Measurements from ENCODE around the gene LIN7C.

The LIN7C gene

DNA sequence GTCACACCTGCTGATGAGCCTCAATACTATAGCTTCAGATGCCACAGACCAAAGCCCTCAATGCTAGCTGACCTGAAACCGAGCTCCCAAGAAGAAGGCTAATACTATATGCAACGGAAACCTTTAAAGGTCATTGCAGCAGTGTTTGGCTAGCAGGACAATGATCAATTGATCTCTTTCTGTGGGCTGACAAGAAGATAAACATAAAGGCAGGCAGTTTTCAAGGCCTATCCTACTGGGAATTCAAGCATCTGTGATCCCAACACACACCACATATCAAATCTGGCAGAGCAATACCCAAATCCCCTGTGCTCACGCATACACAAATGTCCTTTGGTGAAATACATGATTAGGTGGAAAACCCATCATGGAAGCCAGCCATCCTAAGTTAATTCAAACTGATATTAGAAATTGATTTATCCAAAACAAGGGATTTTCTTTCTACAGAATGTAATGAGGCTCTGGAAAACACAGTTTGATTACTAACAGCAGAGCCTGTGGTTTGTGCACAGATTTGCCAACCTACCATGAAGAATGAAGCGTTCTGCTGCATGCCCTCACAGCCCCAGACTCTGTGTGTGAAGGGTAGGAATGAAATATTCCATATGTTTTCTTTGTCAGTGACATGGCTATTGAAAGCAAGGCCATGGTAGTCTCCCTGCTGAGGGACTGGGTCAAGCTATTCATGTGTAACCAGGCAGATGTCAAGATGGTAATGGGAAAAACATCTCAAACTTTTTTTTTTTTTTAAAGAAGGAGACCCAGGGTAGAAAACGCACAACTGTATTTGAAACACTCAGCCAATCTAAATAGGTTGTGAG lies 46.2 kb downstream of the LIN7C start:
- TF ChIP-seq, protein P1, sequence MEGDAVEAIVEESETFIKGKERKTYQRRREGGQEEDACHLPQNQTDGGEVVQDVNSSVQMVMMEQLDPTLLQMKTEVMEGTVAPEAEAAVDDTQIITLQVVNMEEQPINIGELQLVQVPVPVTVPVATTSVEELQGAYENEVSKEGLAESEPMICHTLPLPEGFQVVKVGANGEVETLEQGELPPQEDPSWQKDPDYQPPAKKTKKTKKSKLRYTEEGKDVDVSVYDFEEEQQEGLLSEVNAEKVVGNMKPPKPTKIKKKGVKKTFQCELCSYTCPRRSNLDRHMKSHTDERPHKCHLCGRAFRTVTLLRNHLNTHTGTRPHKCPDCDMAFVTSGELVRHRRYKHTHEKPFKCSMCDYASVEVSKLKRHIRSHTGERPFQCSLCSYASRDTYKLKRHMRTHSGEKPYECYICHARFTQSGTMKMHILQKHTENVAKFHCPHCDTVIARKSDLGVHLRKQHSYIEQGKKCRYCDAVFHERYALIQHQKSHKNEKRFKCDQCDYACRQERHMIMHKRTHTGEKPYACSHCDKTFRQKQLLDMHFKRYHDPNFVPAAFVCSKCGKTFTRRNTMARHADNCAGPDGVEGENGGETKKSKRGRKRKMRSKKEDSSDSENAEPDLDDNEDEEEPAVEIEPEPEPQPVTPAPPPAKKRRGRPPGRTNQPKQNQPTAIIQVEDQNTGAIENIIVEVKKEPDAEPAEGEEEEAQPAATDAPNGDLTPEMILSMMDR (IDR thresholded peaks at IDR 0.05): no peak
- no peak for DNase-seq (ENCODE audit: low spot score)
- no peak overlapping the region for H3K4me3 ChIP-seq
- H3K27ac ChIP-seq: no peak overlapping the region

DNA sequence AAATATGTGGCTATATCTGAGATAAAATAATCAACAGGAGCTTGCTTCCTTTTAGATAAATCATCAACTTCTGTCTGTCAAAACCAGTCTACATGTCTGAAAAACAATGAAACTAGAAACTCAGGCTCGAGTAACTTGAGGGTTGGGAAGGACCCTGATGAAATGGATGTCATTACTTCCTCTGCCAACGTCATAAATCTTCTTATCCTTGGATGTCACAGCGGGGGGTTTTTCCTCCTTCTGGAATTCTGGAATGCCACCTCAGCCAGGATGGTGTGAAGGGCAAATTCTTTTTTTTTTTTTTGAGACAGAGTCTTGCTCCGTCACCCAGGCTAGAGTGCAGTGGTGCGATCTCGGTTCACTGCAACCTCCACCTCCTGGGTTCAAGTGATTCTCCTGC lies 47.4 kb downstream of the LIN7C start:
- Histone ChIP-seq H3K4me3 (no peak overlapping the region), H3K27ac (no peak overlapping the region)
- TF ChIP-seq, protein P1 (IDR thresholded peaks at IDR 0.05): no peak
- DNase-seq (ENCODE audit: low spot score): no peak

DNA sequence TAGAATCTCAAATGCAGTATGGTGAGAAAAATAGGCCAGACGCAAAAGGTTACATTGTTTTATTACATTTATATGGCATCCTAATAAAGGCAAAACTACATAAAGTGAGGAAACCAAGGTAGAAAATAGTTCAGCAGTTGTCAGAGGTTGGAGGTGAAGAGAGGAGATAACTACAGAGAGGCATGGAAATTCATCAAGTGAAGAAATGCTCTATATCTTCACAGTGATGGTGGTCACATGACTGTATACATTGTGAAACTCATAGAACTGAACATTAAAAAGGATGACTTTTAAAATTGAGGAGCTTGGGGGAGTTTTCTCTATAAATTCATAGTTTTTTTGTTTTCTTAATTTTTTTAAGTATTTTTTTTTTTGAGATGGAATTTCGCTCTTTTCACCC lies 48.4 kb downstream of the LIN7C start:
- TF ChIP-seq, protein P1 (IDR thresholded peaks at IDR 0.05): no peak
- no peak for DNase-seq (ENCODE audit: low spot score)
- Histone ChIP-seq H3K27ac (no peak overlapping the region), H3K4me3 (no peak overlapping the region)

DNA sequence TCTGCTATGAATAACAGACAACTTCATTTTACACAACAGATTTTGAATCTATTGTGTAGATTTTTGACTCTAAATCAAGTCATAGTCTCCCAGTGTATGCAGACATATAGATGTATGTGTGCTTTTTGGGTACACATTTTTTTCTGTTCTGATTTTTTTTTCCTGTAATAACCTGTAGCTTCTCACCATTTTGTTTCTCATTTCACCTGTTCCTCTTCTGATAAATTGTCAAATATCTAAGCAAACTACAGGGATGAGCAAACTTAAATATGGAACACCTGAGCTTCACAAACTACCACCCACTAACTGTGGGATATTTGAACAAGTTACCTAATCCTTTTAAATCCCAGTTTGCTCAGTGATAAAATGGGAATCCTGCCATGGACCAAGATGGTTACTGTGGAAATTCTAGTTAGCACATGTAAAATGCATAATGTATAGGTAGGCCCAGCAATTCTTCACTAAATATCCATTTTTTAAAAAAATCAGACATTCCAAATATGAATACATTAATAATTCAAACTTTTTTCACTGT lies 49.7 kb downstream of the LIN7C start:
- TF ChIP-seq, protein P1 (IDR thresholded peaks at IDR 0.05): no peak
- Histone ChIP-seq H3K27ac (no peak overlapping the region), H3K4me3 (no peak overlapping the region)
- no peak for DNase-seq (ENCODE audit: low spot score)

DNA sequence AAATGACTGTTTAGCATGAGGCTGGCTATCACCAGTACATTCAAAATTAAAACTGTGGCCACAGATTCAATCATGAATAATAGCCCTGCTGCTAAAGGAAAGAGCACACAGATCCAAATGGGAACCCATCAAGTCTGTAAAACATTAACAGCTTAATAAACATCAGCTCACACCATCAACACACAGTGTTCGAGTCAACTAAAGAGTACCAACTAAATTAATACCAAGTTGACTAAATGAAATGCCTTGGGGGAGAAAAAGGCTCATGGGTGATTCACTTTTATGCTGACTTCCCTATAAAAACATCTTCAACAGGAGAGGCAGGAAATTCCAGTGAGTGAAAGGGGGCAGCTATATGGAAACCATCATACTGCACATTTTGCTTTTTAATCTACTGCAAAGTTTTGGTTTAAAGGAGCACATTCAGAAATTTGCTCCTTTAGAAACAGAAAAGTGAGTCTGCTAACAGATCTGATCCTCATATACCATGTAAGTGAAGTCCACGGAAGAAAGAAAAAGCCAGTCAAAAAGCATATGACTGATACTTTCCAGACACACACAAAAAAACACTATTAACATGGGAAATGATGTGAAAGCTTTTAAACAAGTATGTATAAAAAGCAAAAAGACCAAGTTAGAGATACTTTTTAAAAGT lies 50.3 kb downstream of the LIN7C start:
- DNase-seq (ENCODE audit: low spot score): no peak
- Histone ChIP-seq H3K4me3 (no peak overlapping the region), H3K27ac (no peak overlapping the region)
- TF ChIP-seq, protein P1 (IDR thresholded peaks at IDR 0.05): no peak

DNA sequence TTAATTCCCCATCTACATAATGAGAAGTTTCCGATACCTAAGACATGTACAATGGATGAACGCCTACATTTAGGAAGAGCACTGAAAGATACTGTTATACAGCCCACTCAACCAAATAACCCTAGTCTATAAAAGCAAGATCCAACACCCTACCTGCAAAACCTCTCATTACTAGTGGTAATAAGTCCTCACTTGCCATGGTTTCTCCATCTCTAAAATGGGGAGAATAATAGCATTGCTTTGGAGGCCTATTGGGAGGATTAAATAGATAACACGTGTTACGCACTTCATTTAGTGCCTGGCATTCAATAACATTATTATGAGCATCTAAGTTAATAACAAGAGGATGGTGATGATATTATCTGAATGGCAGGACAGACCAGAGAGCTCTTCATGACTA lies 50.9 kb downstream of the LIN7C start:
- no peak overlapping the region for H3K4me3 ChIP-seq
- no peak for DNase-seq (ENCODE audit: low spot score)
- TF ChIP-seq, protein P1 (IDR thresholded peaks at IDR 0.05): no peak
- no peak overlapping the region for H3K27ac ChIP-seq

Data from coronary artery (tissue), 2 donors.